ENCODE measurements around the gene KIAA1191.

DNA sequence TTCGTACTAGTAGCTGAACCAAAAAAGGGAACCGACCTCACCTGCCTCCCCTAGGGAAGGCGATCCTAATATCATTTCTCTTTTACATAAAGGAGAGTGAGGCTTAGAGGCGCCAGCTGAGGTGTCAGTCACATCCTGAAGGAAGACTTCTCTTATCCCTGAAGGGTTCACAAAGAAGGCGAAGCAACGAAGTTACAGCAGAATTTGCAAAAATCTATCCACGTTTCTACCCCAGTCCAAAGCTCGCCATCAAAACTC lies 598 bp upstream of the KIAA1191 start:
- TF ChIP-seq CTCF (IDR thresholded peaks at IDR 0.05) (no peak), ZFX (IDR thresholded peaks at IDR 0.05; ENCODE audit: borderline replicate concordance) (no peak)

All from 22Rv1 (cell line).